SK-N-MC (cell line): Measurements from ENCODE around the gene BMERB1.

Experiments
- EZH2 ChIP-seq: fragments of 200-600 bp; sonication (generic); IDR thresholded peaks from one replicate; pipeline ENCODE4 v1.6.1; 2017; ENCODE audit warnings: antibody characterized with exemption
- FOXP2 ChIP-seq: optimal IDR thresholded peaks from 2 replicates; pipeline ENCODE3; 2011; ENCODE audit warnings: mild to moderate bottlenecking, moderate library complexity; ENCODE audit not compliant: insufficient read depth; ENCODE audit errors: extremely low read length, control extremely low read depth
- POLR2AphosphoS5 ChIP-seq: IDR thresholded peaks from 2 replicates; pipeline ENCODE4 v1.6.1; 2012; ENCODE audit warnings: mild to moderate bottlenecking, low read depth, low read length, borderline replicate concordance

DNA sequence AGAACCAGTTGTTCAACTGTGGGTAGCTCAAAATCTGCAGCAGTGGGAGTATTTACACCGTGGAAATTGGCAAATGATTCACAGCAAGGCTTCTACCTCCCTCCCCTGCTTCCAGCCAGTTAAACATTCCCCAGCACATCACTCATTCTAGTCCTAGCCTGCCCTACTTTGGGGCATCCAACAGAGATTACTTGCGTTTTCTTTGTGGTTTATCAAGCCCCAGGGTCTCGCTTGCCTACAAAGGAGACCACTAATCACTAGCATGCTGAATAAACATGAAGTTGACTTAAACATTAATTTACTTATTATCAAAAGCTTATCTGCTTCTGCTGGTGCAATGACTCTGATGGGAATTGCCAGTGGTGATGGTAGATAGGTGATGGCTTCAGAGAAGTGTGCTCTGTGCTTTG lies 114.1 kb downstream of the BMERB1 start:
- no peak for TF ChIP-seq POLR2AphosphoS5
- no peak for TF ChIP-seq EZH2
- TF ChIP-seq FOXP2 = no peak
